Lung (tissue), 12 donors: ENCODE measurements around the gene ODAD2. TPM values are rescaled to one million over a fixed set of nuclear protein-coding genes. Genes with fewer than 3 reads are reported as not detected.

Source experiments
- ATAC-seq: fragments of 200-7000 bp; cut with Tn5 transposase; one replicate; pipeline ENCODE4 v1.9.1; 2020; ENCODE audit warnings: moderate number of reproducible peaks; ENCODE audit not compliant: insufficient read depth, low FRiP score
- DNase-seq, 3 donors: peaks; one replicate each; pipeline ENCODE4 v3.0.0-alpha.2; 2013 to 2017
- H3K27ac ChIP-seq, 2 donors: one replicate each; pipeline ENCODE4 v1.5.1; 2013; ENCODE audit warnings: mild to moderate bottlenecking in 2 of 2, moderate library complexity in 2 of 2, control low read depth in 1 of 2, inconsistent platforms in 1 of 2, low read depth in 1 of 2, low read length in 1 of 2
- H3K27me3 ChIP-seq, 3 donors: one replicate each; pipeline ENCODE4 v1.5.1; 2013; ENCODE audit warnings: low read length in 2 of 3; ENCODE audit not compliant: control insufficient read depth in 3 of 3, insufficient read depth in 3 of 3
- H3K36me3 ChIP-seq, 4 donors: one replicate each; pipeline ENCODE4 v1.5.1; 2013; ENCODE audit warnings: low read length in 4 of 4, mild to moderate bottlenecking in 1 of 4, moderate library complexity in 1 of 4; ENCODE audit not compliant: control insufficient read depth in 4 of 4, insufficient read depth in 4 of 4
- H3K4me1 ChIP-seq, 5 donors: one replicate each; pipeline ENCODE4 v1.5.1; 2013; ENCODE audit warnings: low read length in 5 of 5, mild to moderate bottlenecking in 2 of 5, moderate library complexity in 1 of 5; ENCODE audit not compliant: control insufficient read depth in 5 of 5, insufficient read depth in 5 of 5
- H3K4me3 ChIP-seq: one replicate; pipeline ENCODE4 v1.5.1; 2013; ENCODE audit warnings: mild to moderate bottlenecking, control low read depth, moderate library complexity
- H3K9ac ChIP-seq, 2 donors: one replicate each; pipeline ENCODE4 v1.5.1; 2013; ENCODE audit warnings: low read length in 2 of 2, control low read depth in 1 of 2; ENCODE audit not compliant: insufficient read depth in 1 of 2
- H3K9me3 ChIP-seq, 4 donors: one replicate each; pipeline ENCODE4 v1.5.1; 2013; ENCODE audit warnings: low read length in 3 of 4, mild to moderate bottlenecking in 1 of 4, moderate library complexity in 1 of 4; ENCODE audit not compliant: control insufficient read depth in 4 of 4, insufficient read depth in 3 of 4
- CTCF ChIP-seq: IDR thresholded peaks from 2 replicates; pipeline ENCODE4 v1.5.1; 2012; ENCODE audit warnings: mild to moderate bottlenecking; ENCODE audit errors: control extremely low read depth, extremely low read depth
- WGBS, 2 donors: extraction: QIAGEN DNeasy Blood & Tissue Kit; methylation state at CpG; one replicate each; pipeline ENCODE4 v1.1.7; 2013; 5-methylcytosine and 5-hydroxymethylcytosine counted together
- polyA plus RNA-seq, 2 donors: library from polyadenylated mRNA; stranded (reverse); fragments of 200-250 nt; gene quantifications; one replicate each; pipeline ENCODE4 v1.2.1, GENCODE V29; 2013
- total RNA-seq, 2 donors: library from RNA; depleted of rRNA in 1 of 2; stranded (reverse); fragments of >200 nt in 1 of 2; gene quantifications; one replicate each; pipeline ENCODE4 v1.2.1, GENCODE V29; 2014 to 2021
- donor health status: control.
- donor health status: control.
- donor health status: Bipolar disorder and iron deficiency.
- donor health status: healthy.
- donor health status: DM: yes; HTN: yes; CAD: no.

Gene ODAD2
- total and polyA plus RNA-seq, 4 donors: 1.8 to 16.6 (median 7.6) TPM

- Histone ChIP-seq H3K4me3 (no peak overlapping the region), H3K27ac (no peak overlapping the region), H3K4me1 (peaks cover 0 to 14% (median 7%) of the 10 kb centered on the region in 5 donors), H3K9ac (no peak overlapping the region), H3K27me3 (no peaks in the 10 kb centered on the region), H3K36me3 (no peaks in the 10 kb centered on the region), H3K9me3 (no peaks in the 10 kb centered on the region)
- TF ChIP-seq CTCF: no peak
- ATAC-seq (no peak), DNase-seq (peak in 2 of 3 donors; percentile 67 to 72)
- 80 to 88% methylated on average over 4 of the region's 4 CpGs for WGBS, 2 donors
These were observed 120.6 kb downstream of the ODAD2 start for GRCh38 chr10:27878281-27878680.

GRCh38 chr10:27865221-27865635, 133.7 kb downstream of the ODAD2 start:
- Histone ChIP-seq H3K4me1 (no peaks in the 10 kb centered on the region), H3K9ac (no peak overlapping the region), H3K4me3 (no peak overlapping the region), H3K27me3 (no peaks in the 10 kb centered on the region), H3K9me3 (peaks cover 0 to 2% (median under 1%) of the 10 kb centered on the region in 4 donors), H3K36me3 (no peaks in the 10 kb centered on the region), H3K27ac (no peak overlapping the region)
- no peak for ATAC-seq
- TF ChIP-seq CTCF: no peak
- DNase-seq: no peak

GRCh38 chr10:27861781-27862180, 137.1 kb downstream of the ODAD2 start:
- no peak for ATAC-seq
- TF ChIP-seq CTCF: no peak

GRCh38 chr10:27857616-27858015, 141.3 kb downstream of the ODAD2 start:
- no peak for ATAC-seq
- TF ChIP-seq CTCF: no peak
- peaks cover 0 to 4% (median 0%) of the 10 kb centered on the region in 4 donors for H3K9me3 ChIP-seq

More at GRCh38 chr10:27861781-27862180, 137.1 kb downstream of the ODAD2 start:
- Histone ChIP-seq H3K4me3 (no peak overlapping the region), H3K9ac (no peak overlapping the region), H3K27ac (no peak overlapping the region), H3K27me3 (no peaks in the 10 kb centered on the region), H3K9me3 (no peaks in the 10 kb centered on the region), H3K36me3 (no peaks in the 10 kb centered on the region), H3K4me1 (no peaks in the 10 kb centered on the region)
- 90 to 92% methylated on average over 4 of the region's 4 CpGs for WGBS, 2 donors
- no peak for DNase-seq

More at GRCh38 chr10:27857616-27858015, 141.3 kb downstream of the ODAD2 start:
- WGBS, 2 donors: 46 to 72% methylated on average over 8 of the region's 8 CpGs
- Histone ChIP-seq H3K4me3 (no peak overlapping the region), H3K27ac (no peak overlapping the region), H3K9ac (no peak overlapping the region), H3K36me3 (no peaks in the 10 kb centered on the region), H3K4me1 (peaks cover 0 to 1% (median 0%) of the 10 kb centered on the region in 5 donors), H3K27me3 (no peaks in the 10 kb centered on the region)
- no peak for DNase-seq
